Endothelial cell of coronary artery (primary cell): ENCODE results near the gene TBXAS1. TPM values are rescaled to one million over a fixed set of nuclear protein-coding genes. Genes with fewer than 3 reads are reported as not detected.

Experiments used
- total RNA-seq: library from RNA; depleted of rRNA; stranded (reverse); fragments of >200 nt; gene quantifications from 2 replicates; pipeline ENCODE4 v1.2.3, GENCODE V29; 2014

The TBXAS1 gene
- 4.2 TPM in 2 replicates for total RNA-seq

DNA sequence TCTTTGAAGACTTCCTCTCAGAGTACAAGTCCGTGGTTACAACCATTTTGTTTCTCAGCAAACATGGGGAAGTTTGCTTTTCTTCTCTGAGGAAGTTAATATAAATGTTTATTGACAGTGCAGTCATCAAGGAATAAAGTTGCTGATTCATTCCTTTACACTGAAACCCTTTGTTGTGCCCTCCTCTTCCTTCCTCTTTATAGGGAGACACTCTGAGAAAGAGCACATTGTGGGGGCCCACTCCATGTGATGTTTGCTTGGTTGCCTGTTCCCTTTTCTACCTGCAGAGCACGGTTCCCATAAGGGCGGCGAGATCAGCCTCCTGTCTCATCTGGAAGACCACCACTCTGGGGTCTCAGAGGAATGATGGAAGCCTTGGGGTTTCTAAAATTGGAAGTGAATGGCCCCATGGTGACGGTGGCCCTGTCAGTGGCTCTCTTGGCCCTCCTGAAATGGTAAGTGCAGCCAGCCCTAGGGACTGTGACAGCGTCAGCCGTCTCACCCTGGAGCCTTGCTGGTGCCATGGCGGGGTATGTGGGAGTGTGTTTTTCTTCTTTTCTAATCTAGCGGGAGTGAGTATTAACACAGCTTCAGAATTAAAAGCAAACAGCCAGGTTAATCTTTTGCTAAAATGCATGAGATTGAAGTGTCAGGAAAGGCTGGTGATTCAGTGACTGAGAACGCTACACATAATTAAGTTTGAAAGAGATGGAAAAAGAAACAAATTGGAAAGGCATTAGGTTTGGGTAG, at the start of gene TBXAS1:
Gene TBXAS1 (plus strand): TSS at position 240 of the 750 bp plus-strand sequence. CDS start 127 bp downstream, at position 367.

DNA sequence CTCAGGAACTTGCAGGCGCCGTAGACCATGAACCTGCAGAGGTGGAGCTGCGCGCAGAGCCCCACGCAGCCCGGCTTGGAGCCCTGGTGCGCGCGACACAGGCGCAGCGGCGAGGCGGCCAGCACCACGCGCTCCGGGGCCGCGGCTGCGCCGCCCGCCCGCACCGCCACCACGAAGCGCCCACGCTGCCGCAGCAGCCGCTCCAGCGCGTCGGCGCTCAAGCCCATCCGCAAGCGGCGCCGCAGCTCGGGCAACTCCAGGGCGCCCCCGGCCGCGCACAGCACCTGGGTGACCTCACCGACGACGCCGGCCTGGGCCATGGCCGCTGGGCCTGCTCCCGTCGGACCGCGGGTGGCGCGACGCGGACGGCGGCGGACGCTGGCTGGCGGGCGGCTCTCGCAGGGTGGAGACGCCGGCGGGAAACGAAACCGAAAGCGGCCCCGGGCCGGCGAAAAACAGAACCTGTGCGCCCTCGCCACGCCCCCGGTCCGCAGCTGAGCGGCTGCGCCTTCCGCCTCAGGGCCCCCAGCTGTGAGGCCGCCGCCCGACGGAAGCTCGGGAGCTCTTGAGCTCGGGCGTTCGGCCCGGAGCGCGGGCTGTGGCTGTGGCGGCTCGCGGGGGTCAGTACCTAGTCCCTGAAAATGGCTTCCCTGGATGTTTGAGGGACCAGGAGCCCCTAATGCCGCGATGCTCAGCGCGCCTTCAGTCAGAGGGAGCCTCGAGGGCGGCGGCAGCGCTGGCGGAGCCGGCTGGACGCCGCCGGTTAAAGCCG, 233.7 kb downstream of the TBXAS1 start, which contains the start of gene PARP12:
Gene PARP12 (minus strand): TSS at position 424 of the 772 bp plus-strand sequence. CDS start 104 bp downstream, at position 320.

Other genes with a start within 250 kb of the TBXAS1 start
- gene HIPK2, start 51.3 kb upstream of the TBXAS1 start, total RNA-seq: 8.5 and 21.6 TPM in 2 replicates
- gene PARP12, start 233.7 kb downstream of the TBXAS1 start, total RNA-seq: 54.5 and 54.9 TPM in 2 replicates